ENCODE results near the gene CSNK2B. TPM values are rescaled to one million over a fixed set of nuclear protein-coding genes. Genes with fewer than 3 reads are reported as not detected.

The CSNK2B gene
- total RNA-seq, result 75.1 and 82.0 TPM in 2 replicates

GRCh38 chr6:31665501-31666336, at the start of gene CSNK2B:
CSNK2B (plus strand) TSS chr6:31666080; CDS start chr6:31666832, 752 bp downstream.

GRCh38 chr6:31620586-31621319, 45.1 kb upstream of the CSNK2B start, which contains the start of gene PRRC2A:
PRRC2A (plus strand) TSS chr6:31620715; CDS start chr6:31622790, 2,075 bp downstream.

GRCh38 chr6:31655349-31656237, 10.3 kb upstream of the CSNK2B start, which contains the start of gene APOM:
APOM (plus strand) TSS chr6:31655894; CDS start chr6:31655967, 73 bp downstream.

DNA sequence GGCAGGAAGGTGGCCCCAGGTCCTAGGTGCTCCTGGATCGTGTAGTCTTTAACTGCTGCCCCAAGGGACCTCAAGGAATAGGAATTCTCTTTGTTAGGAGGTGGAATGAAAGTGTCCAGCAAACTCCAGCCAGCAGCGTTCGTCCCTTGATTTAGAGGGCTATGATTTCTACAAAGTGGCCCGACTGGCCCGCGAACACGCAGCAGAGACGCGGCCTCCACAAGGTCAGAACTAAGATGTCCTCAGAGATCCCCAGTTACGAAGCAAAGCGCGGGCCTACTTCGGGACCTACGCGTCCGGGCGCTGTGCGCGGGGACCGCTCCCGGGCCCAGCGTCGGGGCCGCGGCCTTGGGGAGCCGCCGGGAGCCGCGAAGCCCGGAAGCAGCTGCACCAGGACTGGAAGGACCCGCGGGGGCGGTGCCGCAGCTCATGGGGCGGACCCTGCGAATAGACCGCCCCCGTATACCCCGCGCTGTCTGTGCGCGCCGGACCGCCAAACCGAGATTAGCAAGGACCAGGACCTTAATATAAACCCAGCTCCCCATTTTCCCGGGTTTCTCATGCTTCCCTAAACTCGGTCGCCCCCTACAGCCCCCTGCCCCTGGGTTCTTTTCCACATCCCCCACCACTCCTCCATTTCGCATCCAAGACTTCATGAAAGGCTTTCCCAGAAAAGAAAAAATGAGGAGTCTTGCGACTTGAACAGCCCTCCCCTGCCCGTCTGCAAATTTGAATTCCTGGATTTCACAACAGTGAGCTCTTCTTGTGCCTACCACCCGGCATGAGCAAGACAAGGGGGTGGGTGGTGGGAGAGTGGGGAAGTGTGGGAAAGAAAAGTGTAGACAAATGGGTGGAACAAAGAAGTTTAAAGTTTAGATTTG, 5.3 kb upstream of the CSNK2B start, which contains the start of gene C6orf47:
Gene C6orf47 (minus strand): TSS at position 398 of the 881 bp plus-strand sequence. CDS start 831 bp downstream, outside the sequence.

DNA sequence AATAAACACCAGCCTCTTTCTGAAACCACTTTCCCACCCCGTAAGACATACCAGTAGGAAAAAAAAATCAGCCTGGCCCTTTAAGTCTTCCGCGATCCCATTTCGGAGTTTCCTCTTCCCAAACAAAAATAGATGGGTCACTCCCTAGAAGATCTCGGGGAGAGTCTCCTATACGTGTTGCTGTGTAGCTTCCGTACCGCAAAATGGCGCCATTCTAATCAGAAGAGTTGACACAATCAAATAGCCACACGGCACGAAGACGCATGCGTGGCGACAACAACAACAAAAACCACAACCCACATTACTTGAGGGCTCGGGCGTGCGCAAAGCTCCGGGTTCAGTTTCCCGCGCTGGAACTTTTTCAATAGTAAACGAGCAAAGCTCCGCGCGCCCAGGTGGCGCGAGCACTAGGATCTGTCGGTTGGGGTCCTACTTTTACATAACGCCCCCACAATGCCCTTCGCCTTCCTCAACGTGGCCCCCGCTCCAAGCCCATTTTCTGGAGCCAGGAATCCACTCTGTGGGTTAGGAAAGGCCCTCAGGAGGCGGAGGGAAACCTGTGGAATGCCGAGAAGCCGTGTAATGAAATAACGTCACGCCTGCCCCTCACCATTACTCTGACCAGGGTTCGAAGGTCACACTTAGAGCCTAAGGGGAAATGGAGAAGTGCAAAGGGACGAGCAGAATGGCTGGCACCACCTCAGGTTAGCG, 935 bp upstream of the CSNK2B start, which contains the start of gene GPANK1:
Gene GPANK1 (minus strand): TSS at position 208 of the 711 bp plus-strand sequence. CDS start 519 bp downstream, outside the sequence.

GRCh38 chr6:31669676-31670075, 3.8 kb downstream of the CSNK2B start, which contains the start of gene LY6G5B:
LY6G5B (plus strand) TSS chr6:31669976; CDS start chr6:31670951, 975 bp downstream.

DNA sequence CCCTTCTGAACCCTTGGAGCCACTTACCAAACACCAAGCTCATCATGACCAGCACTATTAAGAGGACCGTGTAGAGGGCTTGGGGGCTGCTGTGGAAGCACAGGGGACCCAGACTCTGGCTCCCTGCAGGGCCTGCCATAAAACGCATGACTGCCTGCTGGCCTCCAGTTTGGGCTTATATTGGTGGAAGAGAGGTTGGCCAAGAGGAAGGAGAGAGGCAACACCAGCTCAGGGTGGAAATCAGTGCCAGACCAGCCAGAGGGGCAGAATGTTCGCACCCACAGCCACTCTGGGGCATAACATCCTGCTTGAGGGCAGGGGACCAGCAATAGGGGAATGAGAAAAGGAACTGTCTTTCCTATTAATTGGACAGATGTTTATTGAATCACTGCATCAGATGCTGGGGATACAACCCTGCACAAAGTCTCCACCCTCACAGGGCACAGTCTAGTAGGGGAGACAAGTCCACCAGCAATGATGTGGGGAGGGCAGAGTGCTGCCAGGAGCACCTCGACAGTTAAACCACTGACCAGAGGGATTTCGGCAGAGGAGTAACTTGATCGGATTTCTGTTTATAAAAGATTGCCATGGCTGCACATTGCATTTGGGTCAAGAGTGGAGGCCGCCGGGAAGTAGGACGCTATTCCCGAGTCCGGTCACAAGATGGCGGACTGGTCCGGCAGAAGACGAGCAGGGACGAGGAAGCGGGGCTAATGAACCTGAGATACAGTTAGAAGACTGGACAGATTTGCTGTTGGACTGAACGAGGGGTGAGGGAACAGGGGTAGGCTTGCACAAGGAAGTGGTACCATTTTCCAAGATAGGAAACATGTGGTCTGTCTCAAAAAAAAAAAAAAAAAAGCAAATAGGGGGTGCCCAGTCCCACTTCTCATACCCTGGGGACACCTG, 14.6 kb downstream of the CSNK2B start, which contains the start of gene LY6G5C:
Gene LY6G5C (minus strand): TSS at position 842 of the 909 bp plus-strand sequence. CDS start 694 bp downstream, at position 148.

DNA sequence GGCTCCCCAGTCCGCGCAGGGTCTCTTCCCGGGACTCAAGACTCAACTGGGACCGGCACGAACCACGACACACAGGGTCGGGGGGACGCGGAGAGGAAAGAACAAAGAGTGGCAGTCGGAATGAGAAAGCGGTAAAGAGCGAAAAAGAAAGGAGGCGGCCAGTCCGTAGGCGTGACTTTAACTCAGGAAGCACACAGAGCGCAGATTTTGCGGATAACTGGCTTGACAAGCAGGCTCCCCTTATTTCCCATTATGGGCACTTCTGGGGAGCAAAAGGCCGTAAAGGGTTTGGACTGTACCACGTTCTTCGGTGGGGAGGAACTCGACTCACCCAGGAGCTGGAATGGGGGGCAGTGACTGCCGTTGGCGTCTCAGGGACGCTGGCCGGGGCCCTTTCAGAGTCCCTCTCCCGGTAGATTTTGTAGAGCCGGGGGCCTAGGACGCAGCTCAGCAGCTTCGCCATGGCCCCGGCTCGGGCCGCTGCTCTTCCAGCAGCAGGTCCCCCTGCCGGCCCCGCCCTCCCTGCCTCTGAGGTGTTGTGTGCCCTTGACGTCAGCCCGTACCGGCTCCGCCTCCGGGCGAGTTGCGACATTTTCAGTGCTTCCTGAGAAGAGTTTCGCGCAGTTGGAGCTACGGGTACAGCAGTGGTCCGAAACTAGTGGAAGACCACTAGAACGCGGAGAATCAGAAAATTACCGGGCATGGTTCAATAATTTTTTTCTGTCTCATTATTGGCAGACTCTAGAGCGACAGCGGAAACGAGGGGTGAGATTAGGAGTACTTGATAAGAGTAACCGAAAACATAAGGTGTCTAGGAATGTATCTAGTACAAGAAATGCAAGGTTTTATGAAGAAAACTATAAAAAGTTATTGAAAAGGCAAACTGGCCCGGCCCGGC, 37.2 kb downstream of the CSNK2B start, which contains the start of gene ABHD16A:
Gene ABHD16A (minus strand): TSS at position 506 of the 898 bp plus-strand sequence. CDS start 43 bp downstream, at position 463.

DNA sequence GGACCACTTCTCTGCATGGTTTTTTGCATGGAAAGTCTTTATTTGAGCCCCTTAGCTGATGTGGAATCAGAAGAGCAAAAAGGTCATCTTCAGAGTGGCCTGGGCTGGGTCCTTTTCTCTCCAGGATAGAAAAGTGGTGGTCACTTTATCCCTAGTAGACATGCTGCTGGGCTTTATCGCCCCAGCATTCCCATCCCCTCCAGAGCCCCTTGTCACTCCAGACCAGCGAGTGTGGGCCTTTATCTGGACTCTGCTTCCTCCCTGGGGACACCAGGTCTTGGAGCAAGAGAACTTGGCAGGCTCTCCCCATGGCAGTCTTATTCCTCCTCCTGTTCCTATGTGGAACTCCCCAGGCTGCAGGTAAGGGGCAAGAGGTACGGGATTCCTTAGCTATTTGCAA, 40.7 kb downstream of the CSNK2B start, which contains the start of gene LY6G6F:
Gene LY6G6F (plus strand): TSS at position 268 of the 400 bp plus-strand sequence. CDS start 41 bp downstream, at position 309.

DNA sequence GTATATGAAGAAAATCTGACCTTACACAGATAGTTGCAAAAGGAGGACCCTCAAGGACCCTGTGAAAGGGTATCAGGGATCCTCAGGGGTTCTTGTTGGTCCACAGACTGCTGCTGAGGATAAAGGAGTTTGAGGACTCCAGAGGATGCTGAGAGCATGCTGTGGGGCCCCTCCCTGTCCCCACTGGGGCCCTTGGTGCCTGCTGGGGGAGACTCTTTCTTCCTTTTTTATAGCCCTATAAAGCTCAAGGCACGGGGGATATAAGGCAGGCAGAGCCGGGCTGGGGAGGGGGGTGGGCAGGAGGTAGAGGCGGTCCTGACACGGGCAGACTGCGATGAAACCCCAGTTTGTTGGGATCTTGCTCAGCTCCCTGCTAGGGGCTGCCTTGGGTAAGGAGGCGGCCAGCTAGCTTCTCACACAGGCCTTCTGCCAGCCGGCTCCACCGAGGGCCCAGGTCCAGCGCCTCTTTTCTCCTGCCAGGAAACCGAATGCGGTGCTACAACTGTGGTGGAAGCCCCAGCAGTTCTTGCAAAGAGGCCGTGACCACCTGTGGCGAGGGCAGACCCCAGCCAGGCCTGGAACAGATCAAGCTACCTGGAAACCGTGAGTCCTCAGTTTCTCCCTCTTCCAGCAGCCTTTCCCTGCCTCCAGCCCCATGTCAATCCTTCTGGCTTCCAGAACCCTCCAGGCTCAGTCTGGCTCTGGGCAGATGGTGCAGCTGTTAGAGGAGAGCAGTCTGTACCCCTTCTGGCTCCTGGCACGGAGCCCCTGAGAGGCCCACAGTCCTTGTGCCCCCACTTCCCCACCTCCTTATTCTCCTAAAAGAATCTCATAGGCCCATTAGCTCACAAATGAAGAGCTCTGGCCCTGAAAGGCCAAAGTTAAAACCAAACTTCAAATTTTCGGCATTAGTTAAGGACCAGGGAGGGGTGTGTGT, 49.4 kb downstream of the CSNK2B start, which contains the start of gene LY6G6D:
Gene LY6G6D (plus strand): TSS at position 327 of the 937 bp plus-strand sequence. CDS start 8 bp downstream, at position 335.

Other genes starting within 250 kb of the CSNK2B start
- gene MICB, start 167.9 kb upstream of the CSNK2B start, total RNA-seq, result 14.8 and 15.8 TPM in 2 replicates
- gene MCCD1, start 137.1 kb upstream of the CSNK2B start, total RNA-seq, result not detected in 2 replicates
- 221 and 228 TPM in 2 replicates for gene DDX39B, start 124.1 kb upstream of the CSNK2B start, total RNA-seq
- 1.5 and 4.3 TPM in 2 replicates for gene ATP6V1G2, start 119.5 kb upstream of the CSNK2B start, total RNA-seq
- gene NFKBIL1, start 118.5 kb upstream of the CSNK2B start, total RNA-seq, result 22.7 and 27.5 TPM in 2 replicates
- not detected in 2 replicates for gene LTA, start 93.8 kb upstream of the CSNK2B start, total RNA-seq
- not detected in 2 replicates for gene TNF, start 90.5 kb upstream of the CSNK2B start, total RNA-seq
- gene LTB, start 83.7 kb upstream of the CSNK2B start, total RNA-seq, result not detected in 2 replicates
- gene LST1, start 79.8 kb upstream of the CSNK2B start, total RNA-seq, result 0.23 TPM in 1 of 2 replicates, not detected in the other
- not detected in 2 replicates for gene NCR3, start 73.1 kb upstream of the CSNK2B start, total RNA-seq
- not detected in 2 replicates for gene AIF1, start 50.8 kb upstream of the CSNK2B start, total RNA-seq
- 61.8 and 76.9 TPM in 2 replicates for gene PRRC2A, start 45.4 kb upstream of the CSNK2B start, total RNA-seq
- 194 and 208 TPM in 2 replicates for gene BAG6, start 13.4 kb upstream of the CSNK2B start, total RNA-seq
- gene APOM, start 10.2 kb upstream of the CSNK2B start, total RNA-seq, result 1.0 and 1.6 TPM in 2 replicates
- 20.9 and 23.3 TPM in 2 replicates for gene C6orf47, start 5.3 kb upstream of the CSNK2B start, total RNA-seq
- 9.7 and 14.1 TPM in 2 replicates for gene GPANK1, start 1.1 kb upstream of the CSNK2B start, total RNA-seq
- 1.9 and 4.0 TPM in 2 replicates for gene LY6G5B, start 3.9 kb downstream of the CSNK2B start, total RNA-seq
- gene LY6G5C, start 15.0 kb downstream of the CSNK2B start, total RNA-seq, result 0.26 and 0.85 TPM in 2 replicates
- gene ABHD16A, start 37.2 kb downstream of the CSNK2B start, total RNA-seq, result 47.6 and 50.4 TPM in 2 replicates
- gene LY6G6F, start 40.8 kb downstream of the CSNK2B start, total RNA-seq, result not detected in 2 replicates
- gene LY6G6D, start 49.3 kb downstream of the CSNK2B start, total RNA-seq, result not detected in 2 replicates
- not detected in 2 replicates for gene LY6G6C, start 55.7 kb downstream of the CSNK2B start, total RNA-seq
- gene MPIG6B, start 57.3 kb downstream of the CSNK2B start, total RNA-seq, result not detected in 2 replicates
- 66.1 and 86.1 TPM in 2 replicates for gene DDAH2, start 63.2 kb downstream of the CSNK2B start, total RNA-seq
- gene CLIC1, start 70.5 kb downstream of the CSNK2B start, total RNA-seq, result 417 and 463 TPM in 2 replicates
- 3.8 and 6.6 TPM in 2 replicates for gene MSH5, start 73.9 kb downstream of the CSNK2B start, total RNA-seq
- 0.78 and 0.79 TPM in 2 replicates for gene SAPCD1, start 96.6 kb downstream of the CSNK2B start, total RNA-seq
- gene VWA7, start 111.2 kb downstream of the CSNK2B start, total RNA-seq, result 0.26 and 0.46 TPM in 2 replicates
- gene VARS1, start 129.7 kb downstream of the CSNK2B start, total RNA-seq, result 50.8 and 109 TPM in 2 replicates
- gene LSM2, start 140.9 kb downstream of the CSNK2B start, total RNA-seq, result 16.7 and 16.9 TPM in 2 replicates
- 1.9 and 2.2 TPM in 2 replicates for gene HSPA1L, start 149.2 kb downstream of the CSNK2B start, total RNA-seq
- gene HSPA1A, start 149.5 kb downstream of the CSNK2B start, total RNA-seq, result 133 and 166 TPM in 2 replicates
- 113 and 154 TPM in 2 replicates for gene HSPA1B, start 161.7 kb downstream of the CSNK2B start, total RNA-seq
- gene NEU1, start 196.7 kb downstream of the CSNK2B start, total RNA-seq, result 75.7 and 102 TPM in 2 replicates
- gene SLC44A4, start 212.9 kb downstream of the CSNK2B start, total RNA-seq, result 0.20 TPM in 1 of 2 replicates, not detected in the other
- 57.3 and 69.7 TPM in 2 replicates for gene EHMT2, start 231.6 kb downstream of the CSNK2B start, total RNA-seq
- 7.6 and 9.8 TPM in 2 replicates for gene ZBTB12, start 236.0 kb downstream of the CSNK2B start, total RNA-seq